HG03280 (cell line): ENCODE measurements around the gene GPR146.

Experiments
- ATAC-seq: cut with Tn5 transposase; IDR thresholded peaks from one replicate; pipeline ENCODE4 v1.9.1; 2021; ENCODE audit warnings: mild to moderate bottlenecking, moderate library complexity; ENCODE audit not compliant: unreplicated experiment

The GPR146 gene

GRCh38 chr7:1103789-1104515 lies 59.6 kb downstream of the GPR146 start:
- ATAC-seq, result no peak

GRCh38 chr7:1104516-1105179 lies 60.3 kb downstream of the GPR146 start:
- ATAC-seq, result no peak

- no peak for ATAC-seq
Measured at GRCh38 chr7:1105189-1105588, 60.8 kb downstream of the GPR146 start.

- ATAC-seq, result no peak
Measured at GRCh38 chr7:1106063-1106792, 61.9 kb downstream of the GPR146 start.

GRCh38 chr7:1106793-1107421 lies 62.6 kb downstream of the GPR146 start:
- no peak for ATAC-seq

- ATAC-seq, result no peak
Measured at GRCh38 chr7:1108264-1108920, 64.0 kb downstream of the GPR146 start.
